Measurements from ENCODE around the gene RTP4. TPM values are rescaled to one million over a fixed set of nuclear protein-coding genes. Genes with fewer than 3 reads are reported as not detected.

The RTP4 gene
- total RNA-seq (2014; rRNA removed; shearing (Covaris generic)) = 8.2 and 10.8 TPM in 2 replicates
- 3.8 and 5.4 TPM in 2 replicates for polyA plus RNA-seq (2015; cell fraction: cytosol; rRNA removed)
- polyA plus RNA-seq (2015; cell fraction: nucleus; rRNA removed) = 1.7 and 3.4 TPM in 2 replicates

- in situ Hi-C loops (cut with HindIII; ENCODE audit: low pct_unique_long_range_greater_than_20kb, low sequenced_read_pairs) = no loop called here
- peak; percentile 76 for DNase-seq (ENCODE audit: low read depth, low spot score)
Measured at GRCh38 chr3:187368251-187369088, at the start of gene RTP4. Gene RTP4, plus strand, starts transcription at chr3:187368385. Its CDS starts 57 bp downstream, at chr3:187368442.

GRCh38 chr3:187318819-187319616, 49.2 kb upstream of the RTP4 start:
- in situ Hi-C loops (cut with HindIII; ENCODE audit: low pct_unique_long_range_greater_than_20kb, low sequenced_read_pairs) = loop anchor here (25.0 kb wide), 1 partner anchor 368 kb away; no protein-coding TSS in a partner anchor
- DNase-seq (ENCODE audit: low read depth, low spot score) = peak; percentile 72

- in situ Hi-C loops (cut with HindIII; ENCODE audit: low pct_unique_long_range_greater_than_20kb, low sequenced_read_pairs) = loop anchor here (25.0 kb wide), 1 partner anchor 368 kb away; no protein-coding TSS in a partner anchor
- DNase-seq (ENCODE audit: low read depth, low spot score) = peak; percentile 89
Measured at GRCh38 chr3:187319699-187320302, 48.4 kb upstream of the RTP4 start.

- no peak for DNase-seq (ENCODE audit: low read depth, low spot score)
- in situ Hi-C loops (cut with HindIII; ENCODE audit: low pct_unique_long_range_greater_than_20kb, low sequenced_read_pairs) = loop anchor here (25.0 kb wide), 1 partner anchor 366 kb away; no protein-coding TSS in a partner anchor
Measured at GRCh38 chr3:187321766-187322165, 46.4 kb upstream of the RTP4 start.

- in situ Hi-C loops (cut with HindIII; ENCODE audit: low pct_unique_long_range_greater_than_20kb, low sequenced_read_pairs) = loop anchor here (25.0 kb wide), 1 partner anchor 365 kb away; no protein-coding TSS in a partner anchor
Measured at GRCh38 chr3:187322291-187322690, 45.9 kb upstream of the RTP4 start.

GRCh38 chr3:187323091-187323490, 45.1 kb upstream of the RTP4 start:
- DNase-seq (ENCODE audit: low read depth, low spot score) = no peak
- in situ Hi-C loops (cut with HindIII; ENCODE audit: low pct_unique_long_range_greater_than_20kb, low sequenced_read_pairs) = loop anchor here (25.0 kb wide), 1 partner anchor 364 kb away; no protein-coding TSS in a partner anchor

More at GRCh38 chr3:187322291-187322690, 45.9 kb upstream of the RTP4 start:
- DNase-seq (ENCODE audit: low read depth, low spot score) = no peak

- in situ Hi-C loops (cut with HindIII; ENCODE audit: low pct_unique_long_range_greater_than_20kb, low sequenced_read_pairs) = no loop called here
- DNase-seq (ENCODE audit: low read depth, low spot score) = no peak
Measured at GRCh38 chr3:187325632-187326031, 42.6 kb upstream of the RTP4 start.

GRCh38 chr3:187327845-187328244, 40.3 kb upstream of the RTP4 start:
- DNase-seq (ENCODE audit: low read depth, low spot score) = no peak
- in situ Hi-C loops (cut with HindIII; ENCODE audit: low pct_unique_long_range_greater_than_20kb, low sequenced_read_pairs) = no loop called here

GRCh38 chr3:187328691-187329090, 39.5 kb upstream of the RTP4 start:
- in situ Hi-C loops (cut with HindIII; ENCODE audit: low pct_unique_long_range_greater_than_20kb, low sequenced_read_pairs) = no loop called here

GRCh38 chr3:187334904-187335303, 33.3 kb upstream of the RTP4 start:
- in situ Hi-C loops (cut with HindIII; ENCODE audit: low pct_unique_long_range_greater_than_20kb, low sequenced_read_pairs) = no loop called here
- no peak for DNase-seq (ENCODE audit: low read depth, low spot score)

More at GRCh38 chr3:187328691-187329090, 39.5 kb upstream of the RTP4 start:
- no peak for DNase-seq (ENCODE audit: low read depth, low spot score)

GRCh38 chr3:187336322-187336721, 31.9 kb upstream of the RTP4 start:
- DNase-seq (ENCODE audit: low read depth, low spot score) = no peak
- in situ Hi-C loops (cut with HindIII; ENCODE audit: low pct_unique_long_range_greater_than_20kb, low sequenced_read_pairs) = no loop called here

GRCh38 chr3:187340578-187340977, 27.6 kb upstream of the RTP4 start:
- in situ Hi-C loops (cut with HindIII; ENCODE audit: low pct_unique_long_range_greater_than_20kb, low sequenced_read_pairs) = loop anchor here (10.0 kb wide), 1 partner anchor 274 kb away; no protein-coding TSS in a partner anchor

GRCh38 chr3:187342255-187342654, 25.9 kb upstream of the RTP4 start:
- in situ Hi-C loops (cut with HindIII; ENCODE audit: low pct_unique_long_range_greater_than_20kb, low sequenced_read_pairs) = loop anchor here (10.0 kb wide), 1 partner anchor 273 kb away; no protein-coding TSS in a partner anchor
- DNase-seq (ENCODE audit: low read depth, low spot score) = no peak

More at GRCh38 chr3:187340578-187340977, 27.6 kb upstream of the RTP4 start:
- no peak for DNase-seq (ENCODE audit: low read depth, low spot score)

GRCh38 chr3:187343670-187344069, 24.5 kb upstream of the RTP4 start:
- no peak for DNase-seq (ENCODE audit: low read depth, low spot score)
- in situ Hi-C loops (cut with HindIII; ENCODE audit: low pct_unique_long_range_greater_than_20kb, low sequenced_read_pairs) = loop anchor here (10.0 kb wide), 1 partner anchor 271 kb away; no protein-coding TSS in a partner anchor

GRCh38 chr3:187352581-187353575, 15.3 kb upstream of the RTP4 start:
- in situ Hi-C loops (cut with HindIII; ENCODE audit: low pct_unique_long_range_greater_than_20kb, low sequenced_read_pairs) = no loop called here
- DNase-seq (ENCODE audit: low read depth, low spot score) = no peak

- in situ Hi-C loops (cut with HindIII; ENCODE audit: low pct_unique_long_range_greater_than_20kb, low sequenced_read_pairs) = no loop called here
- no peak for DNase-seq (ENCODE audit: low read depth, low spot score)
Measured at GRCh38 chr3:187358068-187358467, 10.1 kb upstream of the RTP4 start.
